ENCODE results near the gene CABLES2.

DNA sequence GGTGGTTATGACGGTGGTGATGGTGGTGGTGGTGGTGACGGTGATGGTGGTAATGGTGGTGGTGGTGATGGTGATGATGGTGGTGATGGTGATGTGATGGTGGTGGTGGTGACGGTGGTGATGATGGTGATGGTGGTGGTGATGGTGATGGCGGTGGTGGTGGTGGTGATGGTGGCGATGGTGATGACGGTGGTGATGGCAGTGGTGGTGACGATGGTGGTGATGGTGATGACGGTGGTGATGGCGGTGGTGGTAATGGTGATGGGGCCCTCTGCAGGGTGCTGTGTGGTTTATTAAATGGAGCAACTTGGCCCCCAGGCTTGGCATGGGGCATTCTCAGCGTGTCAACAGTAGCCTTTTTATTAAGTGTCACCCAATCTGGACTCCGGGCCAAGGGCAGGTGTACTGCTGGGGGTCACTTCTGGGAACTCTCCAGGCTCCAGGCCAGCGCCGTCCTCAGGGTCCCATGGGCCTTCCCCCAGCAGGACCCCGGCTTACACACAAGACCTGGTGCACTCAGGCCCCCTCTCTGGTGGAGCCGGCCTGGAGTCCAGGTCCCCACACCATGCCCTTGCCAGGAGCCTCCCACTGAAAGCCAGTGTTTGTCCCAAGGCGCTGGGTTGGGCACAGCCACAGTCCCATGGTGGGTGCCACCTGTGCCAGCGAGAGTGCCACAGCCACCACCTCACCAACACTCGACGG, 8.8 kb downstream of the CABLES2 start:
- TF ChIP-seq, protein P1, sequence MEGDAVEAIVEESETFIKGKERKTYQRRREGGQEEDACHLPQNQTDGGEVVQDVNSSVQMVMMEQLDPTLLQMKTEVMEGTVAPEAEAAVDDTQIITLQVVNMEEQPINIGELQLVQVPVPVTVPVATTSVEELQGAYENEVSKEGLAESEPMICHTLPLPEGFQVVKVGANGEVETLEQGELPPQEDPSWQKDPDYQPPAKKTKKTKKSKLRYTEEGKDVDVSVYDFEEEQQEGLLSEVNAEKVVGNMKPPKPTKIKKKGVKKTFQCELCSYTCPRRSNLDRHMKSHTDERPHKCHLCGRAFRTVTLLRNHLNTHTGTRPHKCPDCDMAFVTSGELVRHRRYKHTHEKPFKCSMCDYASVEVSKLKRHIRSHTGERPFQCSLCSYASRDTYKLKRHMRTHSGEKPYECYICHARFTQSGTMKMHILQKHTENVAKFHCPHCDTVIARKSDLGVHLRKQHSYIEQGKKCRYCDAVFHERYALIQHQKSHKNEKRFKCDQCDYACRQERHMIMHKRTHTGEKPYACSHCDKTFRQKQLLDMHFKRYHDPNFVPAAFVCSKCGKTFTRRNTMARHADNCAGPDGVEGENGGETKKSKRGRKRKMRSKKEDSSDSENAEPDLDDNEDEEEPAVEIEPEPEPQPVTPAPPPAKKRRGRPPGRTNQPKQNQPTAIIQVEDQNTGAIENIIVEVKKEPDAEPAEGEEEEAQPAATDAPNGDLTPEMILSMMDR (IDR thresholded peaks at IDR 0.05), result no peak
- no peak for TF ChIP-seq POLR2A (IDR thresholded peaks at IDR 0.05)
